ENCODE results near the gene SCN11A.

SCN11A gene

GRCh38 chr3:39051649-39052561 is at the start of gene SCN11A, which contains the start of gene WDR48:
TSS of gene SCN11A (minus strand) at chr3:39051944. CDS start at chr3:38950362, 101,582 bp downstream.
TSS of gene WDR48 (plus strand) at chr3:39052016. CDS start at chr3:39052026, 10 bp downstream.
- peak; percentile 90 for DNase-seq (ENCODE audit: low read depth)

- no peak for DNase-seq (ENCODE audit: low read depth)
Observed at GRCh38 chr3:39101022-39101689, 49.4 kb upstream of the SCN11A start.

- DNase-seq (ENCODE audit: low read depth), result no peak
Observed at GRCh38 chr3:39100500-39100886, 48.7 kb upstream of the SCN11A start.

- no peak for DNase-seq (ENCODE audit: low read depth)
Observed at GRCh38 chr3:39099738-39100499, 48.2 kb upstream of the SCN11A start.

- no peak for DNase-seq (ENCODE audit: low read depth)
Observed at GRCh38 chr3:39099242-39099641, 47.5 kb upstream of the SCN11A start.

GRCh38 chr3:39098473-39099000 is 46.8 kb upstream of the SCN11A start:
- DNase-seq (ENCODE audit: low read depth), result no peak

- no peak for DNase-seq (ENCODE audit: low read depth)
Observed at GRCh38 chr3:39097716-39098472, 46.1 kb upstream of the SCN11A start.

GRCh38 chr3:39096775-39097174 is 45.0 kb upstream of the SCN11A start:
- DNase-seq (ENCODE audit: low read depth), result no peak

GRCh38 chr3:39095778-39096177 is 44.0 kb upstream of the SCN11A start:
- DNase-seq (ENCODE audit: low read depth), result no peak

GRCh38 chr3:39094851-39095677 is 43.3 kb upstream of the SCN11A start:
- no peak for DNase-seq (ENCODE audit: low read depth)

GRCh38 chr3:39090922-39091321 is 39.2 kb upstream of the SCN11A start:
- no peak for DNase-seq (ENCODE audit: low read depth)

GRCh38 chr3:39088889-39089288 is 37.1 kb upstream of the SCN11A start:
- no peak for DNase-seq (ENCODE audit: low read depth)

- DNase-seq (ENCODE audit: low read depth), result no peak
Observed at GRCh38 chr3:39088456-39088855, 36.7 kb upstream of the SCN11A start.

GRCh38 chr3:39086144-39086543 is 34.4 kb upstream of the SCN11A start:
- no peak for DNase-seq (ENCODE audit: low read depth)

GRCh38 chr3:39082666-39083313 is 31.0 kb upstream of the SCN11A start:
- DNase-seq (ENCODE audit: low read depth), result no peak

- DNase-seq (ENCODE audit: low read depth), result no peak
Observed at GRCh38 chr3:39080026-39080425, 28.3 kb upstream of the SCN11A start.

GRCh38 chr3:39079530-39079929 is 27.8 kb upstream of the SCN11A start:
- DNase-seq (ENCODE audit: low read depth), result no peak

- no peak for DNase-seq (ENCODE audit: low read depth)
Observed at GRCh38 chr3:39075910-39076309, 24.2 kb upstream of the SCN11A start.

- DNase-seq (ENCODE audit: low read depth), result no peak
Observed at GRCh38 chr3:39068556-39068955, 16.8 kb upstream of the SCN11A start.

GRCh38 chr3:39067286-39067685 is 15.5 kb upstream of the SCN11A start:
- no peak for DNase-seq (ENCODE audit: low read depth)
